ENCODE measurements around the gene ANKRD24.
A peak's percentile ranks its signal among the peaks of the same experiment; 100 is the strongest.

DNA sequence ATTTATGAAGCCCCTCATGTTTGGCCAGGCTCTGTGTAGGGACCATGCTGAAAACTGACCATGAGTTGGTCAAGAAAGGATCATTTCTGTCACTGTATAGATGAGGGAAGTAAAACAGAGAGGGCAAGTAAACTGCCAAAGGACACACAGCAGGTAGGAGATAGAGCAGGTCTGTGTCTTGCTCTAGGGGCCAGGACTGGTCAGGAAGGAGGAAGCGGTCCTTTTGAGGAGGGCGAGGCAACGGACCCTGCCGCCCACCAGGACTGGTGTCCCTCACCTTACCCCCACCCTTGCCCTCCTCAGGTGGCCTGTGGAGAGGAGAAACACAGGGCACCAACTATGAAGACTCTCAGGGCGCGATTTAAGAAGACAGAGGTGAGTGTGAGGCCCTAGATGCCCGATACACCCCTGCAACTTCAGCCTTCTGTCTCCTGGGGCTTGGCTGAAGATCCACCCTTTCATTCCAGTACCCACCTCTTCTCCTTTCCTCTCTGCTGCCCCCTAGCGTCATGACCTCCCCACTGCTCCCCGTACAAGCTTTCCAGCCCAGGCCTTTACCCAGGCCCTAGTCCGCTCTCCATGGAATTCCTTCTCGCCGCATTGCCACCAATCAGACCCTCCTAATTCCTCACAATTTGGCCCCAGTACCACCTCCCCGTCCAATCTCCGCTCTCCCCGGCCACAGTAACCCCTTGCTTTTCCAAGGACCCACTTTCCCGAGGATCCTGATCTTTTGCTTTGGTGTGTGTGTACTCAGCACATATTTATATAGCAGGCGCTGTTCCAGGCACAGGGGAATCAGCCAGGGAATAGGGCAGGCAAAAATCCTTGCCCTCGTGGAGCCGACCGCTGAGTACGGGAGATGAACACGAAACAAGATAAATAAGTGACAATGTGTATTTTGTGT, 3.9 kb downstream of the ANKRD24 start:
- TF ChIP-seq, protein P1, sequence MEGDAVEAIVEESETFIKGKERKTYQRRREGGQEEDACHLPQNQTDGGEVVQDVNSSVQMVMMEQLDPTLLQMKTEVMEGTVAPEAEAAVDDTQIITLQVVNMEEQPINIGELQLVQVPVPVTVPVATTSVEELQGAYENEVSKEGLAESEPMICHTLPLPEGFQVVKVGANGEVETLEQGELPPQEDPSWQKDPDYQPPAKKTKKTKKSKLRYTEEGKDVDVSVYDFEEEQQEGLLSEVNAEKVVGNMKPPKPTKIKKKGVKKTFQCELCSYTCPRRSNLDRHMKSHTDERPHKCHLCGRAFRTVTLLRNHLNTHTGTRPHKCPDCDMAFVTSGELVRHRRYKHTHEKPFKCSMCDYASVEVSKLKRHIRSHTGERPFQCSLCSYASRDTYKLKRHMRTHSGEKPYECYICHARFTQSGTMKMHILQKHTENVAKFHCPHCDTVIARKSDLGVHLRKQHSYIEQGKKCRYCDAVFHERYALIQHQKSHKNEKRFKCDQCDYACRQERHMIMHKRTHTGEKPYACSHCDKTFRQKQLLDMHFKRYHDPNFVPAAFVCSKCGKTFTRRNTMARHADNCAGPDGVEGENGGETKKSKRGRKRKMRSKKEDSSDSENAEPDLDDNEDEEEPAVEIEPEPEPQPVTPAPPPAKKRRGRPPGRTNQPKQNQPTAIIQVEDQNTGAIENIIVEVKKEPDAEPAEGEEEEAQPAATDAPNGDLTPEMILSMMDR (conservative IDR thresholded peaks at IDR 0.05; ENCODE audit: low read depth, low read length): peak; percentile 94
- TF ChIP-seq EZH2 (IDR thresholded peaks at IDR 0.05; ENCODE audit: borderline replicate concordance, low read depth, low read length, poor library complexity, severe bottlenecking): no peak

Measured in A673 (cell line).